ENCODE data around the gene STIP1. TPM values are rescaled to one million over a fixed set of nuclear protein-coding genes. Genes with fewer than 3 reads are reported as not detected.

The STIP1 gene
- total and polyA plus RNA-seq, 2 of the 8 experiments (the other 6 are each of a cell fraction or from before 2014, with no cell fraction given) = 140 to 329 TPM

DNA sequence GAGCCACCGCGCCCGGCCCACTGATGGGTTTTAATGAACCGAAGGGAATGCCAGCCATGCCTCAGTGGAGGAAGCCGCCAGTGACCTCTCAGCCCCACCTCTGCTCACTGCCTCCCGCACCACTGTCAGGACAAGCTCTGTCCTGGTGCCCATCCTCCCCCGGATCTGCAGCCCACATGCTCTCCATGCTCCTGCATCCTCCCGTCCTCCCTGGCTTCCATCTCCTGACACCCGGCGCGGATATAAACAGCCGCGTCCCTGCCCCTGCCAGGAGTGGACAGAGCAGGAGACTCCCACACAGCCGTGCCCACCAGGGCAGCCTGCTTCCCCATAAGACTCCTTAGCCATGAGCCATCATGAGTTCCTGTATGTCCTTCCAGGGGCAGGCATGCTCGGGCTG is 46.9 kb upstream of the STIP1 start:
- H4K91ac ChIP-seq (replicated peaks; ENCODE audit: insufficient read length, low read length) = no peak overlapping the region
- DNase-seq (ENCODE audit: low read depth in 1 of 2, low spot score in 2 of 2) (no peak), FAIRE-seq (no peak)
- no peak overlapping the region for H4K8ac ChIP-seq (ENCODE audit: extremely low read depth, insufficient read depth, low read length)
- peaks cover 3% of the 10 kb centered on the region for H3K79me1 ChIP-seq (ENCODE audit: low read depth, low read length)
- ChIA-PET POLR2A (ENCODE audit: partially characterized antibody) (interaction anchor here (1.3 kb wide), 1 partner anchor 139 kb away, joined by 3 read pairs; no protein-coding TSS in a partner anchor), CTCF (ENCODE audit: partially characterized antibody) (interaction anchor here (0.6 to 11.5 kb wide), 4 partner anchors 8 to 565 kb away, joined by 3 to 165 read pairs (median 6); no protein-coding TSS in a partner anchor)
- H2BK5ac ChIP-seq (ENCODE audit: low read depth, low read length) = no peak overlapping the region
- H3K18ac ChIP-seq (ENCODE audit: extremely low read depth, low read length) = no peak overlapping the region
- H3K14ac ChIP-seq (ENCODE audit: insufficient read length) = no peak overlapping the region
- H3K79me2 ChIP-seq (ENCODE audit: control insufficient read depth in 1 of 2, insufficient read depth in 2 of 2, low read length in 2 of 2) = no peaks in the 10 kb centered on the region
- H3K23me2 ChIP-seq (ENCODE audit: low read depth, low read length) = no peaks in the 10 kb centered on the region; the same call in 1 of the 2 replicates
- H3K4me1 ChIP-seq (replicated peaks in 1 of 4; ENCODE audit: control insufficient read depth in 3 of 4, insufficient read depth in 4 of 4, low read length in 3 of 4) = no peaks in the 10 kb centered on the region; a peak in 1 of 7 replicates
- H4K20me1 ChIP-seq (replicated peaks in 1 of 2; ENCODE audit: control insufficient read depth in 1 of 2, insufficient read depth in 2 of 2, low read length in 2 of 2) = peaks cover 5 to 21% of the 10 kb centered on the region in 2 experiments
- no peaks in the 10 kb centered on the region for H3K9me3 ChIP-seq (ENCODE audit: insufficient read depth in 2 of 2, low read depth in 1 of 2, low read length in 1 of 2)
- H2BK12ac ChIP-seq (ENCODE audit: low read depth, low read length) = no peak overlapping the region
- 91% methylated on average over 15 of the region's 15 CpGs; no CpG with 5 or more reads in 1 of the 2 experiments for WGBS, 2 experiments (ENCODE audit: extremely low coverage in 1 of 2, insufficient coverage in 1 of 2, insufficient read length in 1 of 2, insufficient replicate concordance in 2 of 2, low coverage in 1 of 2, low lambda C conversion rate in 2 of 2, missing lambda C conversion rate in 1 of 2)
- H3K4ac ChIP-seq (replicated peaks; ENCODE audit: insufficient read length, low read depth, low read length) = no peak overlapping the region
- H3K56ac ChIP-seq (replicated peaks; ENCODE audit: insufficient read length, low read depth, low read length) = no peak overlapping the region
- no peak overlapping the region for H3K4me2 ChIP-seq (ENCODE audit: insufficient read depth in 1 of 2, low read depth in 2 of 2, low read length in 2 of 2)
- H3K23ac ChIP-seq (ENCODE audit: insufficient read length) = no peak overlapping the region
- H2BK15ac ChIP-seq (ENCODE audit: low read length) = no peak overlapping the region
- no peak overlapping the region for H2BK20ac ChIP-seq (ENCODE audit: low read length)
- no peak overlapping the region for H2AK5ac ChIP-seq (ENCODE audit: low read depth, low read length)
- H4K5ac ChIP-seq (ENCODE audit: insufficient read length, low read depth, low read length) = no peak overlapping the region
- H3K27me3 ChIP-seq (replicated peaks in 1 of 4; ENCODE audit: control insufficient read depth in 3 of 4, extremely low read depth in 1 of 4, insufficient read depth in 3 of 4, low read length in 3 of 4) = peaks cover 0 to 57% (median 21%) of the 10 kb centered on the region in 4 experiments; a peak in 6 of 7 replicates
- no peak overlapping the region for H3K9ac ChIP-seq (replicated peaks in 1 of 4; ENCODE audit: extremely low read depth in 1 of 4, low read depth in 3 of 4, low read length in 3 of 4)
- no peak for TF ChIP-seq POLR2A (IDR thresholded peaks at IDR 0.05; ENCODE audit: control extremely low read depth in 1 of 2, low read depth in 2 of 2, low read length in 2 of 2)
- TF ChIP-seq SP2 (IDR thresholded peaks at IDR 0.05; ENCODE audit: low read length) = no peak
- no peak for TF ChIP-seq SIX5 (IDR thresholded peaks at IDR 0.05; ENCODE audit: low read depth, low read length)
- no peak for TF ChIP-seq POLR2AphosphoS5 (IDR thresholded peaks at IDR 0.05; ENCODE audit: low read depth, low read length)
- TF ChIP-seq SIRT6 (IDR thresholded peaks at IDR 0.05; ENCODE audit: low read length) = no peak
- TF ChIP-seq MAFK (IDR thresholded peaks at IDR 0.05; ENCODE audit: low read depth, low read length) = no peak
- TF ChIP-seq JUND (IDR thresholded peaks at IDR 0.05; ENCODE audit: low read length) = no peak
- TF ChIP-seq FOSL1 (IDR thresholded peaks at IDR 0.05; ENCODE audit: insufficient read depth, low read depth, low read length) = no peak
- TF ChIP-seq CBX5 (IDR thresholded peaks at IDR 0.05; ENCODE audit: low read depth, low read length) = no peak
- TF ChIP-seq RNF2 (IDR thresholded peaks at IDR 0.05; ENCODE audit: borderline replicate concordance, low read depth, low read length, missing control alignments, poor library complexity, severe bottlenecking) = no peak
- TF ChIP-seq, protein P1, sequence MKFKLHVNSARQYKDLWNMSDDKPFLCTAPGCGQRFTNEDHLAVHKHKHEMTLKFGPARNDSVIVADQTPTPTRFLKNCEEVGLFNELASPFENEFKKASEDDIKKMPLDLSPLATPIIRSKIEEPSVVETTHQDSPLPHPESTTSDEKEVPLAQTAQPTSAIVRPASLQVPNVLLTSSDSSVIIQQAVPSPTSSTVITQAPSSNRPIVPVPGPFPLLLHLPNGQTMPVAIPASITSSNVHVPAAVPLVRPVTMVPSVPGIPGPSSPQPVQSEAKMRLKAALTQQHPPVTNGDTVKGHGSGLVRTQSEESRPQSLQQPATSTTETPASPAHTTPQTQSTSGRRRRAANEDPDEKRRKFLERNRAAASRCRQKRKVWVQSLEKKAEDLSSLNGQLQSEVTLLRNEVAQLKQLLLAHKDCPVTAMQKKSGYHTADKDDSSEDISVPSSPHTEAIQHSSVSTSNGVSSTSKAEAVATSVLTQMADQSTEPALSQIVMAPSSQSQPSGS (IDR thresholded peaks at IDR 0.05; ENCODE audit: low read length) = no peak
- no peak for TF ChIP-seq CEBPB (IDR thresholded peaks at IDR 0.05; ENCODE audit: low read depth, low read length)
- no peak overlapping the region for H2BK120ac ChIP-seq (replicated peaks; ENCODE audit: low read depth, low read length)
- no peak overlapping the region for H3K27ac ChIP-seq (ENCODE audit: low read depth, low read length)
- no peak overlapping the region for H2AFZ ChIP-seq (ENCODE audit: low read length)
- H3K4me3 ChIP-seq (ENCODE audit: extremely low read depth in 1 of 4, insufficient read depth in 2 of 4, low read depth in 3 of 4, low read length in 4 of 4) = no peak overlapping the region
- no peaks in the 10 kb centered on the region for H3K36me3 ChIP-seq (ENCODE audit: control insufficient read depth in 2 of 4, insufficient read depth in 4 of 4, low read length in 3 of 4)

Data from H1 (cell line).